ENCODE results near the gene ZNF750. TPM values are rescaled to one million over a fixed set of nuclear protein-coding genes. Genes with fewer than 3 reads are reported as not detected.

Gene ZNF750
- polyA plus RNA-seq, 1 donor (not counting 4 experiments of a cell fraction or from before 2014, with no cell fraction given): 5.5 TPM

GRCh38 chr17:82849076-82849945, 9.5 kb upstream of the ZNF750 start:
- Histone ChIP-seq H3K4me3 (ENCODE audit: control insufficient read depth in 2 of 3, extremely low read depth in 1 of 3, insufficient read depth in 2 of 3, low read depth in 1 of 3, low read length in 3 of 3) (no peak overlapping the region), H3K27me3 (ENCODE audit: control insufficient read depth, extremely low read depth, insufficient read depth, low read length) (no peaks in the 10 kb centered on the region), H3K9ac (ENCODE audit: control insufficient read depth, extremely low read depth, insufficient read depth, low read length) (no peak overlapping the region), H4K20me1 (ENCODE audit: control insufficient read depth, extremely low read depth, insufficient read depth, low read length) (no peaks in the 10 kb centered on the region), H3K79me2 (ENCODE audit: control insufficient read depth, insufficient read depth, low read length) (peaks cover 8% of the 10 kb centered on the region), H3K27ac (ENCODE audit: control insufficient read depth, insufficient read depth, low read length) (no peak overlapping the region), H3K4me1 (ENCODE audit: control insufficient read depth, extremely low read depth, insufficient read depth, low read length) (no peaks in the 10 kb centered on the region), H3K4me2 (ENCODE audit: control insufficient read depth, extremely low read depth, insufficient read depth, low read depth, low read length) (no peak overlapping the region), H2AFZ (ENCODE audit: control insufficient read depth, low read length) (no peak overlapping the region), H3K9me1 (ENCODE audit: control insufficient read depth, extremely low read depth, insufficient read depth, low read length) (no peaks in the 10 kb centered on the region), H3K36me3 (ENCODE audit: control insufficient read depth in 2 of 2, extremely low read depth in 1 of 2, insufficient read depth in 2 of 2, low read length in 2 of 2) (peaks cover 3 to 4% of the 10 kb centered on the region in 2 experiments), H3K9me3 (ENCODE audit: control insufficient read depth, low read depth, low read length) (no peaks in the 10 kb centered on the region)
- no peak for FAIRE-seq
- dilution Hi-C loops (cut with MboI; ENCODE audit: extremely low pct_ligation_motif_present, low sequenced_read_pairs): no loop called here
- TF ChIP-seq CTCF (optimal IDR thresholded peaks at IDR 0.05 in 1 of 3, IDR thresholded peaks at IDR 0.05 in 1 of 3, conservative IDR thresholded peaks at IDR 0.05 in 1 of 3; ENCODE audit: extremely low read depth in 1 of 3, insufficient read depth in 2 of 3, low read length in 3 of 3) (no peak), EZH2 (IDR thresholded peaks at IDR 0.05; ENCODE audit: low read length) (no peak)
- DNase-seq (ENCODE audit: low read depth, low spot score): no peak

GRCh38 chr17:82848022-82848592, 8.3 kb upstream of the ZNF750 start:
- Histone ChIP-seq H3K4me3 (ENCODE audit: control insufficient read depth in 2 of 3, extremely low read depth in 1 of 3, insufficient read depth in 2 of 3, low read depth in 1 of 3, low read length in 3 of 3) (no peak overlapping the region), H3K4me2 (ENCODE audit: control insufficient read depth, extremely low read depth, insufficient read depth, low read depth, low read length) (no peak overlapping the region), H3K27me3 (ENCODE audit: control insufficient read depth, extremely low read depth, insufficient read depth, low read length) (no peaks in the 10 kb centered on the region), H3K9ac (ENCODE audit: control insufficient read depth, extremely low read depth, insufficient read depth, low read length) (no peak overlapping the region), H3K27ac (ENCODE audit: control insufficient read depth, insufficient read depth, low read length) (no peak overlapping the region), H3K9me1 (ENCODE audit: control insufficient read depth, extremely low read depth, insufficient read depth, low read length) (no peaks in the 10 kb centered on the region), H3K9me3 (ENCODE audit: control insufficient read depth, low read depth, low read length) (no peaks in the 10 kb centered on the region), H3K36me3 (ENCODE audit: control insufficient read depth in 2 of 2, extremely low read depth in 1 of 2, insufficient read depth in 2 of 2, low read length in 2 of 2) (peaks cover 0 to 4% of the 10 kb centered on the region in 2 experiments), H3K4me1 (ENCODE audit: control insufficient read depth, extremely low read depth, insufficient read depth, low read length) (no peaks in the 10 kb centered on the region), H4K20me1 (ENCODE audit: control insufficient read depth, extremely low read depth, insufficient read depth, low read length) (no peaks in the 10 kb centered on the region), H2AFZ (ENCODE audit: control insufficient read depth, low read length) (no peak overlapping the region), H3K79me2 (ENCODE audit: control insufficient read depth, insufficient read depth, low read length) (peaks cover 8% of the 10 kb centered on the region)
- no peak for FAIRE-seq
- TF ChIP-seq CTCF (optimal IDR thresholded peaks at IDR 0.05 in 1 of 3, IDR thresholded peaks at IDR 0.05 in 1 of 3, conservative IDR thresholded peaks at IDR 0.05 in 1 of 3; ENCODE audit: extremely low read depth in 1 of 3, insufficient read depth in 2 of 3, low read length in 3 of 3): no peak
- no peak for TF ChIP-seq EZH2 (IDR thresholded peaks at IDR 0.05; ENCODE audit: low read length)
- no peak for DNase-seq (ENCODE audit: low read depth, low spot score)
- dilution Hi-C loops (cut with MboI; ENCODE audit: extremely low pct_ligation_motif_present, low sequenced_read_pairs): no loop called here

Measured in keratinocyte (primary cell).